Upper lobe of right lung (tissue), 1 donor: ENCODE measurements around the gene ADCY10. TPM values are rescaled to one million over a fixed set of nuclear protein-coding genes. Genes with fewer than 3 reads are reported as not detected.

ENCODE experiments used
- ATAC-seq: fragments of 200-7000 bp; cut with Tn5 transposase; one replicate; pipeline ENCODE4 v1.9.1; 2020; ENCODE audit warnings: mild to moderate bottlenecking, moderate library complexity
- DNase-seq: peaks from one replicate; pipeline ENCODE4 v3.0.0-alpha.2; 2020
- H3K27ac ChIP-seq: fragments of 200-600 bp; one replicate; pipeline ENCODE4 v1.8.0; 2022
- H3K27me3 ChIP-seq: fragments of 200-600 bp; one replicate; pipeline ENCODE4 v1.8.0; 2022; ENCODE audit warnings: mild to moderate bottlenecking
- H3K36me3 ChIP-seq: fragments of 200-600 bp; one replicate; pipeline ENCODE4 v1.8.0; 2022
- H3K4me1 ChIP-seq: fragments of 200-600 bp; one replicate; pipeline ENCODE4 v1.8.0; 2022
- H3K4me3 ChIP-seq: fragments of 200-600 bp; one replicate; pipeline ENCODE4 v1.8.0; 2022; ENCODE audit warnings: mild to moderate bottlenecking
- H3K9me3 ChIP-seq: fragments of 200-600 bp; one replicate; pipeline ENCODE4 v1.8.0; 2022
- CTCF ChIP-seq: fragments of 200-600 bp; IDR thresholded peaks from one replicate; pipeline ENCODE4 v1.8.0; 2022; ENCODE audit warnings: antibody characterized with exemption
- intact Hi-C: fragments of 100-400 bp; cut with DNase I; formaldehyde crosslinking; loops from one replicate; pipeline ENCODE4 v1.11.0; 2022
- total RNA-seq: library from RNA; stranded (reverse); fragmentation: NEBNext Ultra II Directional; extraction: Animal tissue kit (Norgen Biotek cat#: 25700); gene quantifications from one replicate; pipeline ENCODE4 v1.2.1, GENCODE V29; 2021
- donor health status: DM: no; HTN: yes; CAD: no; lungs with severe emphysema.

ADCY10 gene
- total RNA-seq, 1 donor from 2014 or later = 0.29 TPM

- no peaks in the 10 kb centered on the region for H3K9me3 ChIP-seq
- DNase-seq (no peak), ATAC-seq (no peak)
- no peak overlapping the region for H3K27ac ChIP-seq
- no peak for TF ChIP-seq CTCF
- intact Hi-C loops = no loop called here
- no peak overlapping the region for H3K4me3 ChIP-seq
- no peaks in the 10 kb centered on the region for H3K36me3 ChIP-seq
- no peaks in the 10 kb centered on the region for H3K27me3 ChIP-seq
- H3K4me1 ChIP-seq = no peaks in the 10 kb centered on the region
Measured at GRCh38 chr1:167860231-167860923, 53.6 kb downstream of the ADCY10 start.

- intact Hi-C loops = no loop called here
- Histone ChIP-seq H3K4me1 (no peaks in the 10 kb centered on the region), H3K4me3 (no peak overlapping the region), H3K27me3 (no peaks in the 10 kb centered on the region), H3K36me3 (no peaks in the 10 kb centered on the region), H3K9me3 (no peaks in the 10 kb centered on the region), H3K27ac (no peak overlapping the region)
- no peak for TF ChIP-seq CTCF
- no peak for DNase-seq
- no peak for ATAC-seq
Measured at GRCh38 chr1:167856711-167857418, 57.1 kb downstream of the ADCY10 start.

- H3K27ac ChIP-seq = no peak overlapping the region
- ATAC-seq = no peak
- H3K36me3 ChIP-seq = no peaks in the 10 kb centered on the region
- intact Hi-C loops = no loop called here
- no peaks in the 10 kb centered on the region for H3K4me1 ChIP-seq
- H3K9me3 ChIP-seq = no peaks in the 10 kb centered on the region
- no peaks in the 10 kb centered on the region for H3K27me3 ChIP-seq
- no peak for DNase-seq
- H3K4me3 ChIP-seq = no peak overlapping the region
- no peak for TF ChIP-seq CTCF
Measured at GRCh38 chr1:167854184-167854583, 59.8 kb downstream of the ADCY10 start.

GRCh38 chr1:167849666-167850065 is 64.3 kb downstream of the ADCY10 start:
- no peaks in the 10 kb centered on the region for H3K4me1 ChIP-seq
- H3K27me3 ChIP-seq = no peaks in the 10 kb centered on the region
- no peak for DNase-seq
- no peak overlapping the region for H3K4me3 ChIP-seq
- H3K9me3 ChIP-seq = no peaks in the 10 kb centered on the region
- no peak overlapping the region for H3K27ac ChIP-seq
- intact Hi-C loops = no loop called here
- no peak for TF ChIP-seq CTCF
- no peaks in the 10 kb centered on the region for H3K36me3 ChIP-seq
- no peak for ATAC-seq

- Histone ChIP-seq H3K27me3 (peaks cover 3% of the 10 kb centered on the region), H3K27ac (no peak overlapping the region), H3K36me3 (no peaks in the 10 kb centered on the region), H3K4me1 (no peaks in the 10 kb centered on the region), H3K4me3 (no peak overlapping the region), H3K9me3 (no peaks in the 10 kb centered on the region)
- no peak for ATAC-seq
- intact Hi-C loops = no loop called here
- no peak for DNase-seq
- no peak for TF ChIP-seq CTCF
Measured at GRCh38 chr1:167842872-167843271, 71.1 kb downstream of the ADCY10 start.
